ENCODE data around the gene SBF2.

DNA sequence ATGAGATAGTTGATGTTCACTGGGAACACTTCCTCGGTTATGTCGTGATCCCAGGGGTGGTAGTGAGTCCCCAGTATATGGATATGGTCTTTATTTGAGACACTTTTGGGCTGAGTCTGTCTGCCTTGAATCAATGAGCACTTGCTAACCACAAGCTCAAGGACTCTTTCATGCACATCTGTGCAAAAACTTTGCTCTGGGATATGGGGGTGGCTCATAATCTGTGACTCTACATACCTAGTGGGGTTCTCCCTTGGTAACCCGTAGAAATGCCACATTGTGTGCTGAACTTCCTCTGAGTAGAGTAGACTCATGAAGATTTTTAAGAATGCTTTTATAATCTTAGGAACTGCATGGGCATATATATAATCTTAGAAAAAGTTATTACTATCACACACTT is 560.8 kb downstream of the SBF2 start:
- TF ChIP-seq POLR2AphosphoS5 (IDR thresholded peaks at IDR 0.05) (no peak), POLR2A (IDR thresholded peaks at IDR 0.05) (no peak), EP300 (IDR thresholded peaks at IDR 0.05) (no peak)
- TF ChIP-seq, protein P1, sequence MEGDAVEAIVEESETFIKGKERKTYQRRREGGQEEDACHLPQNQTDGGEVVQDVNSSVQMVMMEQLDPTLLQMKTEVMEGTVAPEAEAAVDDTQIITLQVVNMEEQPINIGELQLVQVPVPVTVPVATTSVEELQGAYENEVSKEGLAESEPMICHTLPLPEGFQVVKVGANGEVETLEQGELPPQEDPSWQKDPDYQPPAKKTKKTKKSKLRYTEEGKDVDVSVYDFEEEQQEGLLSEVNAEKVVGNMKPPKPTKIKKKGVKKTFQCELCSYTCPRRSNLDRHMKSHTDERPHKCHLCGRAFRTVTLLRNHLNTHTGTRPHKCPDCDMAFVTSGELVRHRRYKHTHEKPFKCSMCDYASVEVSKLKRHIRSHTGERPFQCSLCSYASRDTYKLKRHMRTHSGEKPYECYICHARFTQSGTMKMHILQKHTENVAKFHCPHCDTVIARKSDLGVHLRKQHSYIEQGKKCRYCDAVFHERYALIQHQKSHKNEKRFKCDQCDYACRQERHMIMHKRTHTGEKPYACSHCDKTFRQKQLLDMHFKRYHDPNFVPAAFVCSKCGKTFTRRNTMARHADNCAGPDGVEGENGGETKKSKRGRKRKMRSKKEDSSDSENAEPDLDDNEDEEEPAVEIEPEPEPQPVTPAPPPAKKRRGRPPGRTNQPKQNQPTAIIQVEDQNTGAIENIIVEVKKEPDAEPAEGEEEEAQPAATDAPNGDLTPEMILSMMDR (IDR thresholded peaks at IDR 0.05): no peak

All from gastroesophageal sphincter (tissue), 3 donors.